ENCODE results near the gene DPP10.

The DPP10 gene

GRCh38 chr2:115552726-115553125, 1110.3 kb downstream of the DPP10 start:
- ChIA-PET CTCF (no interaction called here), POLR2A (no interaction called here)
- TF ChIP-seq, protein P1, sequence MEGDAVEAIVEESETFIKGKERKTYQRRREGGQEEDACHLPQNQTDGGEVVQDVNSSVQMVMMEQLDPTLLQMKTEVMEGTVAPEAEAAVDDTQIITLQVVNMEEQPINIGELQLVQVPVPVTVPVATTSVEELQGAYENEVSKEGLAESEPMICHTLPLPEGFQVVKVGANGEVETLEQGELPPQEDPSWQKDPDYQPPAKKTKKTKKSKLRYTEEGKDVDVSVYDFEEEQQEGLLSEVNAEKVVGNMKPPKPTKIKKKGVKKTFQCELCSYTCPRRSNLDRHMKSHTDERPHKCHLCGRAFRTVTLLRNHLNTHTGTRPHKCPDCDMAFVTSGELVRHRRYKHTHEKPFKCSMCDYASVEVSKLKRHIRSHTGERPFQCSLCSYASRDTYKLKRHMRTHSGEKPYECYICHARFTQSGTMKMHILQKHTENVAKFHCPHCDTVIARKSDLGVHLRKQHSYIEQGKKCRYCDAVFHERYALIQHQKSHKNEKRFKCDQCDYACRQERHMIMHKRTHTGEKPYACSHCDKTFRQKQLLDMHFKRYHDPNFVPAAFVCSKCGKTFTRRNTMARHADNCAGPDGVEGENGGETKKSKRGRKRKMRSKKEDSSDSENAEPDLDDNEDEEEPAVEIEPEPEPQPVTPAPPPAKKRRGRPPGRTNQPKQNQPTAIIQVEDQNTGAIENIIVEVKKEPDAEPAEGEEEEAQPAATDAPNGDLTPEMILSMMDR (IDR thresholded peaks at IDR 0.05; ENCODE audit: insufficient read depth, low read length, missing control alignments), result no peak
- no peak for DNase-seq (ENCODE audit: low read depth, low spot score)
- no peak overlapping the region for H3K4me3 ChIP-seq (ENCODE audit: low read depth, low read length)

DNA sequence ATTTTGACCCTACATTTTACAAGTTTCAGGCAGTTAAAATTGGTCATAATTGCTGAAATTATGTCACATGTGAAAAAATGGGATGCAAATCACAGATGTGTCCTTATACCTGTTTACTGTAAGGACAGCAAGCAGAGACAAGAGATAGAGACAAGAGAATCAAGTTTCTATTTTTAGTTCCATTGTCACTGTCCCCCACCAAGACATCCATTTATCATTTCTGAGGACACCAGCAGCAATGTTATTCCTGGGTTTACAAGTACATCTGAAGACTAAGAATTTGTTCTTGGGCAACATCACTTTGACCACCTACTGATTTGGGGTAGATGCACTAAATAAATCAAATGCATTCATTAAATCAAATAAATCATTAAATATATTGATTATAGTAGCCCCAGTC, 1111.7 kb downstream of the DPP10 start:
- POLR2A ChIA-PET, result no interaction called here
- TF ChIP-seq, protein P1 (IDR thresholded peaks at IDR 0.05; ENCODE audit: insufficient read depth, low read length, missing control alignments), result no peak
- DNase-seq (ENCODE audit: low read depth, low spot score), result no peak
- no peak overlapping the region for H3K4me3 ChIP-seq (ENCODE audit: low read depth, low read length)
- CTCF ChIA-PET, result no interaction called here

GRCh38 chr2:115558725-115559124, 1116.3 kb downstream of the DPP10 start:
- TF ChIP-seq, protein P1 (IDR thresholded peaks at IDR 0.05; ENCODE audit: insufficient read depth, low read length, missing control alignments), result no peak
- no peak for DNase-seq (ENCODE audit: low read depth, low spot score)
- no peak overlapping the region for H3K4me3 ChIP-seq (ENCODE audit: low read depth, low read length)
- ChIA-PET POLR2A (no interaction called here), CTCF (no interaction called here)

DNA sequence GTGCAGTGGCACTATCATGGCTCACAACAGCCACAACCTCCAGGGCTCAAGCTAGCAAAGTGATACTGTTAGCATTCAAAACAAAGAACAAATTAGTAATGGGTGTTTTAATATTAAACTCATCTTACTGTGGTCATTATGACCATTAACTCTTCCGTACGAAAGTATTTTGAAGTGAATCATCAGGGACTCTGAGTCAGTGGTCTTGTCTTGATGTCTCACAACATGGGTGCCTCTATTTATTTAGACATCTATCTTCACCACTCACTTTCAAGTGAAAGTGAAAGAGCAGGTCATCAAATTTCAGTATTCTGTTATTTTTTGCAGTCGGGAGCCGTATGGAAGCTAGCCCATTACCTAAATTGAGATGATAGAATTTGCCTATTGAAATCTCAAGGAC, 1118.2 kb downstream of the DPP10 start:
- DNase-seq (ENCODE audit: low read depth, low spot score), result no peak
- POLR2A ChIA-PET, result no interaction called here
- TF ChIP-seq, protein P1 (IDR thresholded peaks at IDR 0.05; ENCODE audit: insufficient read depth, low read length, missing control alignments), result no peak
- H3K4me3 ChIP-seq (ENCODE audit: low read depth, low read length), result no peak overlapping the region
- CTCF ChIA-PET, result no interaction called here

DNA sequence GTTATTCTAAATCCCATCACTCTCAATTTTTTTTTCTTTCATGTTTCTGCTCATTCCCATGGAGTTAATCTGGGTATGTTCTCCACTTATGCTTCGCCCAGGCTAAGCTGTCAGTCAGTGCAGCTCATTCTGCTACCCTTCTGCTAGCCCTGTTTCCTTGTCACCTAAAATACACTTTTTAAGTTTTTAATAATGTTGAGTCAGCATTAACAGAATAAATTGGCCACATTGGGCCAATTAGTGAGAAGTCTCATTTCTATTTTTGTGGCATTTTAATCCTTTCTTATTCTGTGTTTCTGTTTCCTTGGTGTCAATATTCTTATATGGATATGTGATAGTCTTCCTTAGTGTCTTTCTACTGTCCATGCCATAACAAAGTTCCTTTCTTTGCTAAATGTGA, 1126.2 kb downstream of the DPP10 start:
- ChIA-PET POLR2A (no interaction called here), CTCF (no interaction called here)
- H3K4me3 ChIP-seq (ENCODE audit: low read depth, low read length), result no peak overlapping the region

DNA sequence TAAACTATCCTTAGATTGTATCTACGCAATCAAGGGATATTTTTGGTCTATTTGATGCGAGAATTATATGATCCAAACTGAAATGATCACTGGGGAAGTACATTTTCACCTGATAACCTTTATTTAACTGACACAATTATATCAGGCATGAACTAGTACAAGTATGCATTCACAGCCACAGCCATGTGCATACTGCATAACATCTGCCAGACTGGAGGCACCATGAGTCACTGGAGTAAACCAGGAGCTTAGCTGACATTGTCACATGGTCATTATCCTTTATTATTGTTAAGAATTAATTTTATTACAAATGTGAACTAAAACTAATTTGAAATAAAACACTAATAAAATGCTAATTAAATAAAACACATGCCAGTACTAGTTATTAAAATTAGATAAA, 1127.1 kb downstream of the DPP10 start:
- POLR2A ChIA-PET, result no interaction called here
- DNase-seq (ENCODE audit: low read depth, low spot score), result no peak
- CTCF ChIA-PET, result no interaction called here

More for the DNA sequence above, 1126.2 kb downstream of the DPP10 start:
- no peak for DNase-seq (ENCODE audit: low read depth, low spot score)
- TF ChIP-seq, protein P1 (IDR thresholded peaks at IDR 0.05; ENCODE audit: insufficient read depth, low read length, missing control alignments), result no peak

More for the DNA sequence above, 1127.1 kb downstream of the DPP10 start:
- TF ChIP-seq, protein P1 (IDR thresholded peaks at IDR 0.05; ENCODE audit: insufficient read depth, low read length, missing control alignments), result no peak
- H3K4me3 ChIP-seq (ENCODE audit: low read depth, low read length), result no peak overlapping the region

All from AG04449 (cell line).